ENCODE measurements around the gene FSIP1. TPM values are rescaled to one million over a fixed set of nuclear protein-coding genes. Genes with fewer than 3 reads are reported as not detected.

Gene FSIP1
- total RNA-seq, 4 donors from 2014 or later: 0.20 to 1.5 (median 0.42) TPM

DNA sequence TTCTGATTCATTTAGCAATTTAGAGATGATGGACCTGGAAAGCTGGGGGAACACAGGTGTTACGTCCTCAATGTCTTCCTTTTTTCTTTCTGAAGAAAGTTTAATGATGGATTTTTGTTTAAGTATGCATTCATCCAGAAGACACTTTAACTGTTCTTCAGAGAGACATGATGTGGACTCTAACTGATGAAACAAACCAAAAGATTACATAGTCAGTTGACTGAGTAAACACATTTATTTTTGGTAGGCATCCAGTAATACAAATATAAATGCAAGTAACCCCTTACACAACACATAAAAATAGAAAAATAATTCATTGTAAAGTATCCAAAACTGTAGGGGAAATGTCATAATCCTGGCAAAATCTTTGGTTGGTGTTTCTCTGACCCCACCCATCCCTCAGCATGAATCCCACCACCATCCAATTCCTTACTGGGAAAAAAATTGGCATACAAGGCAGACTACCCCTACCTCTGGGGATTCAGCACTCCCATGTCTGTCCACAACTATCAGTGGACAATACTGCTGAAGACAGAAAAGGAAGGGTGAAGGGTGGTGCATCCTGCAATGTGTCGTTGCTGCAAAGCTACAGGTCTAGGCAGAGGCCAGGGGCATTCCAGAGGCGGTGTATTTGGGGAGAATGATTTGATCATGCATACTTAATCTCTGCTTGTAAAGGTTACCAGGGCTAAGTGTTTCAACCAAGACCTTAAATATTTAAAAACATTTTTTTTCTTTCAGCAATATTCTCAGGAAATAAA lies 164.4 kb downstream of the FSIP1 start:
- H3K27me3 ChIP-seq: no peaks in the 10 kb centered on the region
- no peaks in the 10 kb centered on the region for H3K36me3 ChIP-seq
- H3K4me1 ChIP-seq: no peaks in the 10 kb centered on the region
- TF ChIP-seq POLR2A (IDR thresholded peaks at IDR 0.05): no peak
- TF ChIP-seq, protein P1, sequence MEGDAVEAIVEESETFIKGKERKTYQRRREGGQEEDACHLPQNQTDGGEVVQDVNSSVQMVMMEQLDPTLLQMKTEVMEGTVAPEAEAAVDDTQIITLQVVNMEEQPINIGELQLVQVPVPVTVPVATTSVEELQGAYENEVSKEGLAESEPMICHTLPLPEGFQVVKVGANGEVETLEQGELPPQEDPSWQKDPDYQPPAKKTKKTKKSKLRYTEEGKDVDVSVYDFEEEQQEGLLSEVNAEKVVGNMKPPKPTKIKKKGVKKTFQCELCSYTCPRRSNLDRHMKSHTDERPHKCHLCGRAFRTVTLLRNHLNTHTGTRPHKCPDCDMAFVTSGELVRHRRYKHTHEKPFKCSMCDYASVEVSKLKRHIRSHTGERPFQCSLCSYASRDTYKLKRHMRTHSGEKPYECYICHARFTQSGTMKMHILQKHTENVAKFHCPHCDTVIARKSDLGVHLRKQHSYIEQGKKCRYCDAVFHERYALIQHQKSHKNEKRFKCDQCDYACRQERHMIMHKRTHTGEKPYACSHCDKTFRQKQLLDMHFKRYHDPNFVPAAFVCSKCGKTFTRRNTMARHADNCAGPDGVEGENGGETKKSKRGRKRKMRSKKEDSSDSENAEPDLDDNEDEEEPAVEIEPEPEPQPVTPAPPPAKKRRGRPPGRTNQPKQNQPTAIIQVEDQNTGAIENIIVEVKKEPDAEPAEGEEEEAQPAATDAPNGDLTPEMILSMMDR (IDR thresholded peaks at IDR 0.05): no peak
- TF ChIP-seq EP300 (IDR thresholded peaks at IDR 0.05): no peak
- no peak overlapping the region for H3K4me3 ChIP-seq
- no peak overlapping the region for H3K27ac ChIP-seq
- H3K9me3 ChIP-seq: peaks cover 0 to 14% (median 2%) of the 10 kb centered on the region in 4 donors
- WGBS, 2 donors: 71 to 79% methylated on average over 3 of the region's 3 CpGs
- DNase-seq (ENCODE audit: low spot score in 2 of 2): no peak

- peaks cover 0 to 19% (median 2%) of the 10 kb centered on the region in 4 donors for H3K9me3 ChIP-seq
- WGBS, 2 donors: 83 to 85% methylated on average over 6 of the region's 6 CpGs
- H3K27me3 ChIP-seq: no peaks in the 10 kb centered on the region
- H3K27ac ChIP-seq: no peak overlapping the region
- TF ChIP-seq EP300 (IDR thresholded peaks at IDR 0.05) (no peak), POLR2A (IDR thresholded peaks at IDR 0.05) (no peak)
- TF ChIP-seq, protein P1 (IDR thresholded peaks at IDR 0.05): no peak
- H3K4me1 ChIP-seq: no peaks in the 10 kb centered on the region
- no peak for DNase-seq (ENCODE audit: low spot score in 2 of 2)
- no peaks in the 10 kb centered on the region for H3K36me3 ChIP-seq
- H3K4me3 ChIP-seq: no peak overlapping the region
Observed at GRCh38 chr15:39616731-39617455, 165.7 kb downstream of the FSIP1 start.

- TF ChIP-seq, protein P1 (IDR thresholded peaks at IDR 0.05): no peak
- TF ChIP-seq EP300 (IDR thresholded peaks at IDR 0.05) (no peak), POLR2A (IDR thresholded peaks at IDR 0.05) (no peak)
- Histone ChIP-seq H3K36me3 (no peaks in the 10 kb centered on the region), H3K27me3 (no peaks in the 10 kb centered on the region), H3K9me3 (peaks cover 0 to 46% (median 6%) of the 10 kb centered on the region in 4 donors), H3K27ac (no peak overlapping the region), H3K4me1 (no peaks in the 10 kb centered on the region), H3K4me3 (no peak overlapping the region)
- no peak for DNase-seq (ENCODE audit: low spot score in 2 of 2)
- WGBS, 2 donors: 85 to 90% methylated on average over 2 of the region's 2 CpGs
Observed at GRCh38 chr15:39613861-39614260, 168.8 kb downstream of the FSIP1 start.

DNA sequence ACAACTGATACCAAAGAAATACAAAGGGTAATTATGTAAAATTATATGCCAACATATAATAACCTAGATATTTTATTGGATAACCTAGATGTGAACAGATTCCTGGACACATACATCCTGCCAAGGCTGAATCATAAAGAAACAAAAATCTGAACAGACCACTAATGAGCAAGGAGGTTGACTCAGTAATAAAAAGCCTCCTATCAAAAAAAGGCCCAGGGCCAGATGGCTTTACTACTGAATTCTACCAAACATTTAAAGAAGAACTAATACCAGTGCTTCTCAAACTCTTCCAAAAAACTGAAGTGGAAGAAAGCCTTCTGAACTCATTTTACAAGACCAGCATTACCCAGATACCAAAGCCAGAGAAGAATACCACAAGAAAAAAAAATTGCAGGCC lies 169.4 kb downstream of the FSIP1 start:
- DNase-seq (ENCODE audit: low spot score in 2 of 2): no peak
- Histone ChIP-seq H3K27ac (no peak overlapping the region), H3K9me3 (peaks cover 0 to 46% (median 6%) of the 10 kb centered on the region in 4 donors), H3K4me3 (no peak overlapping the region), H3K36me3 (no peaks in the 10 kb centered on the region), H3K27me3 (no peaks in the 10 kb centered on the region), H3K4me1 (no peaks in the 10 kb centered on the region)
- TF ChIP-seq, protein P1 (IDR thresholded peaks at IDR 0.05): no peak
- no peak for TF ChIP-seq POLR2A (IDR thresholded peaks at IDR 0.05)

DNA sequence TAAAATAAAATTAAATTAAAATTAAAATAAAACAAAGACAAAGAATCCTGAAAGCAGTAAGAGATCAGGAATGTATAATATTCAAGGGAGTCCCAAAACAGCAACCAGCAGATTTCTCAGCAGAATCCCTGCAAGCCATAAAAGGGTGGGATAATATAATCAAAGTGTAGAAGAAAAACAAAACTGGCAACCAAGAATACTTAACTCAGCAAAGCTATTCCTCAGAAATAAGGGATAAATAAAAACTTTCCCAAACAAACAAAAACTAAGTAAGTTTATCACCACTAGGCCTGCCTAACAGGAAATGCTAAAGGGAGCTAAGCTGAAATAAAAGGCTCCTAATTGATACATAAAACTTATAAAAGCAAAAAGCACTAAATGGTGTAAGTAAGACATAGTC lies 172.0 kb downstream of the FSIP1 start:
- no peak for DNase-seq (ENCODE audit: low spot score in 2 of 2)
- Histone ChIP-seq H3K4me1 (no peaks in the 10 kb centered on the region), H3K9me3 (peaks cover 0 to 46% (median 6%) of the 10 kb centered on the region in 4 donors), H3K36me3 (no peaks in the 10 kb centered on the region), H3K4me3 (no peak overlapping the region), H3K27me3 (no peaks in the 10 kb centered on the region), H3K27ac (no peak overlapping the region)
- TF ChIP-seq, protein P1 (IDR thresholded peaks at IDR 0.05): no peak
- TF ChIP-seq EP300 (IDR thresholded peaks at IDR 0.05) (no peak), POLR2A (IDR thresholded peaks at IDR 0.05) (no peak)

Data from tibial nerve (tissue), 4 donors.